Thoracic aorta (tissue), 2 donors: ENCODE data around the gene PTPRN2. TPM values are rescaled to one million over a fixed set of nuclear protein-coding genes. Genes with fewer than 3 reads are reported as not detected.

Source experiments
- ATAC-seq: fragments of 150-250 bp; one replicate; pipeline ENCODE4 v1.8.0; 2017; ENCODE audit warnings: low read depth; ENCODE audit not compliant: insufficient number of reproducible peaks, low FRiP score
- DNase-seq: peaks from one replicate; pipeline ENCODE4 v3.0.0-alpha.2; 2020; ENCODE audit warnings: low spot score
- H3K27ac ChIP-seq, 2 donors: fragments of 200-600 bp; sonication (generic); 1 replicate in 1 of 2; 2 replicates in 1 of 2; pipeline ENCODE4 v1.5.1; 2016; ENCODE audit warnings: mild to moderate bottlenecking in 2 of 2, moderate library complexity in 2 of 2
- H3K27me3 ChIP-seq: fragments of 200-600 bp; sonication (generic); replicated peaks from 2 replicates; pipeline ENCODE4 v1.6.0; 2016; ENCODE audit warnings: mild to moderate bottlenecking; ENCODE audit not compliant: insufficient read depth
- H3K36me3 ChIP-seq: fragments of 200-600 bp; sonication (generic); one replicate; pipeline ENCODE4 v1.5.1; 2016
- H3K4me1 ChIP-seq, 2 donors: fragments of 200-600 bp; sonication (generic); 1 replicate in 1 of 2; 2 replicates in 1 of 2; pipeline versions ENCODE4 v1.5.1 to v1.6.0; 2016; ENCODE audit warnings: low read depth in 2 of 2, mild to moderate bottlenecking in 1 of 2; ENCODE audit not compliant: control insufficient read depth in 1 of 2
- H3K4me3 ChIP-seq: fragments of 200-600 bp; sonication (generic); 2 replicates; pipeline ENCODE4 v1.5.1; 2016; ENCODE audit warnings: mild to moderate bottlenecking
- H3K9me3 ChIP-seq: fragments of 200-600 bp; sonication (generic); 2 replicates; pipeline ENCODE4 v1.5.1; 2016
- total RNA-seq, 2 donors: library from RNA; depleted of rRNA; stranded (reverse); fragments of >200 nt; gene quantifications; one replicate each; pipeline versions ENCODE4 v1.1.0 to v1.2.3, GENCODE V29; 2016
- TF ChIP-seq, protein P1 (sequence below): fragments of 200-600 bp; sonication (generic); IDR thresholded peaks from one replicate; pipeline ENCODE4 v1.5.1; 2019; ENCODE audit warnings: antibody characterized with exemption

Gene PTPRN2
- total RNA-seq, 2 donors from 2014 or later, result 2.2 to 3.1 TPM

DNA sequence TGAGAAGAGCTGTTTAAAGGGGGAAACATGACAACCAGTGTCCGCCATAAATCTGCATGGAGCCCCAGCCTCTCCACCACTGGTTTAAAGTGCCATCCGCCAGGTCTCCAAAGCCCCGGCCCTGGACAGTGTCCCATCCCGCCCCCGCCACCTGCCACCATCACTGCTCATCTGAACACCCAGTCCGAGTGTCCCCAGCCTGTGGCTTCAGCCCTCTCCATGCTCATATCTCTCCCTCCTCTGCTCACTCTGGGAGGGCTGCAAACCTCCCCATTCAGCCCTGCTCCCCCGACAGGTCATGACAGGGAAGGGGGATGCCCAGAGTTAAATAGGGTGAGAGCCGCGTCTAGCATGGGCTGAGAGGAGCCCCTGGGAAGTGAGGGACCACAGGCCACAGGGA is 984.6 kb downstream of the PTPRN2 start:
- Histone ChIP-seq H3K4me3 (no peak overlapping the region), H3K27me3 (no peaks in the 10 kb centered on the region), H3K4me1 (no peaks in the 10 kb centered on the region), H3K36me3 (no peaks in the 10 kb centered on the region), H3K9me3 (no peaks in the 10 kb centered on the region), H3K27ac (no peak overlapping the region)
- ATAC-seq (no peak), DNase-seq (no peak)
- TF ChIP-seq, protein P1, sequence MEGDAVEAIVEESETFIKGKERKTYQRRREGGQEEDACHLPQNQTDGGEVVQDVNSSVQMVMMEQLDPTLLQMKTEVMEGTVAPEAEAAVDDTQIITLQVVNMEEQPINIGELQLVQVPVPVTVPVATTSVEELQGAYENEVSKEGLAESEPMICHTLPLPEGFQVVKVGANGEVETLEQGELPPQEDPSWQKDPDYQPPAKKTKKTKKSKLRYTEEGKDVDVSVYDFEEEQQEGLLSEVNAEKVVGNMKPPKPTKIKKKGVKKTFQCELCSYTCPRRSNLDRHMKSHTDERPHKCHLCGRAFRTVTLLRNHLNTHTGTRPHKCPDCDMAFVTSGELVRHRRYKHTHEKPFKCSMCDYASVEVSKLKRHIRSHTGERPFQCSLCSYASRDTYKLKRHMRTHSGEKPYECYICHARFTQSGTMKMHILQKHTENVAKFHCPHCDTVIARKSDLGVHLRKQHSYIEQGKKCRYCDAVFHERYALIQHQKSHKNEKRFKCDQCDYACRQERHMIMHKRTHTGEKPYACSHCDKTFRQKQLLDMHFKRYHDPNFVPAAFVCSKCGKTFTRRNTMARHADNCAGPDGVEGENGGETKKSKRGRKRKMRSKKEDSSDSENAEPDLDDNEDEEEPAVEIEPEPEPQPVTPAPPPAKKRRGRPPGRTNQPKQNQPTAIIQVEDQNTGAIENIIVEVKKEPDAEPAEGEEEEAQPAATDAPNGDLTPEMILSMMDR, result no peak

DNA sequence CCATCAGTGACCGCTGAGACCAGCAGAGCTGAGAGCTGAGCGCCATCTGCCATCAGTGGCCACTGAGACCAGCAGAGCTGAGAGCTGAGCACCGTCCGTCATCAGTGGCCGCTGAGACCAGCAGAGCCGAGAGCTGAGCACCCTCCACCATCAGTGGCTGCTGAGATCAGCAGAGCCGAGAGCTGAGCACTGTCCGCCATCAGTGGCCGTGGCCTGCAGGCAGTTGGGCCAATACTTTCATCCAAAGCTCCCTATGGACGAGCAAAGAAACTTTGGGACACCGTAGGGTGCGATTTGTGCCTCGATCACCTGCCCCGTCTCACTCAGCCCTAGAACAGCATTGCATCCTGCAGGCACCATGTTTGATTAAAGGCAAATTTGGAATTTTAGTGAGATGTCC is 985.0 kb downstream of the PTPRN2 start:
- TF ChIP-seq, protein P1, result no peak
- no peaks in the 10 kb centered on the region for H3K36me3 ChIP-seq
- no peaks in the 10 kb centered on the region for H3K27me3 ChIP-seq
- H3K4me1 ChIP-seq, result no peaks in the 10 kb centered on the region
- H3K27ac ChIP-seq, result no peak overlapping the region
- no peaks in the 10 kb centered on the region for H3K9me3 ChIP-seq
- DNase-seq (no peak), ATAC-seq (no peak)
- no peak overlapping the region for H3K4me3 ChIP-seq

GRCh38 chr7:157602156-157602555 is 985.5 kb downstream of the PTPRN2 start:
- Histone ChIP-seq H3K27ac (no peak overlapping the region), H3K9me3 (no peaks in the 10 kb centered on the region), H3K27me3 (no peaks in the 10 kb centered on the region), H3K4me3 (no peak overlapping the region), H3K4me1 (no peaks in the 10 kb centered on the region), H3K36me3 (no peaks in the 10 kb centered on the region)
- TF ChIP-seq, protein P1, result no peak
- no peak for DNase-seq
- ATAC-seq, result no peak

DNA sequence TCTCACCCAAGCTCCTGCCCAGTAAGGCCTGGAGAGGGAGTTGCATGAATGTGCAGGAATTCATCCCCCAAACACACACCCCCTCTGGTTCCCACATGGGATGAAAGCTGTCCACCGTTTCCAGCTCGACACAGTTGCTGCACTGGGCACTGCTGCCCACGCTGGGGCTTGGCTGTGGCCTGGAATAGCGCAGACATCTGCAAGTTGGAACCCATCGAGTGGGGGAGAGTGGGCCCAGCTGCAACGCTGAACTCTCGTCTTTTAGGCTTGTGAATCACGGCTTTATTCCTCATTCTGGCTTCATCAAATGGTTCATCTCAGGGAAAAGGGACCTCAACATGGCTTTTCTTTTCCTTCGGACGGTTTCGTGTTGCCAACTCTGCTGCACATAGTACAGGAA is 986.1 kb downstream of the PTPRN2 start:
- H3K9me3 ChIP-seq, result no peaks in the 10 kb centered on the region

DNA sequence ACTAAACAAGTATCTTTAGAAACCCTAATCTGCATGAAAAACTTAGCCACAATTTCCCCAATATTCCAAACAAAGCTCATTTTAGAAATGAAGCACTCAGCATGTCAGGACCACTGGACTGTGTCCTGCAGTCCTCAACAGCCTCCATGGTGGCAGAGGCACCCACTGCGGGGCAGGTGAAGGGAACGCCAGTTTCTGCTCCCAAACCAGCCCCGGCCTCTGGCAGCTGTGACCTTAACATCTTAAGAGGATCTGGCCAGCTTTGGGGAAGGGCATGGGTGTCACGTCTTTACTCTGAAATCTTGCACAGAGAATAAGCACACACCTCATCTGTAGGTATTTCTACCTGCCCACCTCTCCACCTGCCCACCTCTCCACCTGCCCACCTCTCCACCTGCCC is 988.1 kb downstream of the PTPRN2 start:
- DNase-seq, result no peak
- no peak for ATAC-seq

More for the DNA sequence above, 986.1 kb downstream of the PTPRN2 start:
- DNase-seq (no peak), ATAC-seq (no peak)
- H3K4me3 ChIP-seq, result no peak overlapping the region
- no peaks in the 10 kb centered on the region for H3K27me3 ChIP-seq
- H3K36me3 ChIP-seq, result no peaks in the 10 kb centered on the region
- TF ChIP-seq, protein P1, result no peak
- no peak overlapping the region for H3K27ac ChIP-seq
- no peaks in the 10 kb centered on the region for H3K4me1 ChIP-seq

More for the DNA sequence above, 988.1 kb downstream of the PTPRN2 start:
- Histone ChIP-seq H3K4me1 (no peaks in the 10 kb centered on the region), H3K27ac (no peak overlapping the region), H3K27me3 (no peaks in the 10 kb centered on the region), H3K36me3 (no peaks in the 10 kb centered on the region), H3K9me3 (no peaks in the 10 kb centered on the region), H3K4me3 (no peak overlapping the region)
- TF ChIP-seq, protein P1, result no peak
